Measurements from ENCODE around the gene CD164. TPM values are rescaled to one million over a fixed set of nuclear protein-coding genes. Genes with fewer than 3 reads are reported as not detected.

Gene CD164
- polyA plus RNA-seq, 1 of the 3 experiments (the other 2 are of a cell fraction), result 83.4 TPM

- peaks cover 53% of the 10 kb centered on the region for H4K20me1 ChIP-seq (ENCODE audit: insufficient read depth)
Measured at GRCh38 chr6:109377717-109378116, 4.5 kb downstream of the CD164 start.

More at GRCh38 chr6:109377717-109378116, 4.5 kb downstream of the CD164 start:
- CTCF ChIA-PET, result interaction anchor here (1.1 to 2.7 kb wide), 4 partner anchors 12 to 485 kb away, joined by 3 to 12 read pairs (median 7); no protein-coding TSS in a partner anchor
- no peaks in the 10 kb centered on the region for H3K9me2 ChIP-seq
- no peak overlapping the region for H3K4me3 ChIP-seq (ENCODE audit: low read depth in 2 of 2, low read length in 1 of 2)
- 93% methylated on average over 3 of the region's 3 CpGs for WGBS (ENCODE audit: low lambda C conversion rate)
- peaks cover 82% of the 10 kb centered on the region for H3K79me2 ChIP-seq (ENCODE audit: insufficient read depth)
- no peaks in the 10 kb centered on the region for H3K27me3 ChIP-seq (ENCODE audit: insufficient read depth)
- no peak for TF ChIP-seq TCF12 (IDR thresholded peaks at IDR 0.05)
- TF ChIP-seq GABPA (IDR thresholded peaks at IDR 0.05; ENCODE audit: low read depth), result no peak
- no peak for TF ChIP-seq CHD2 (IDR thresholded peaks at IDR 0.05; ENCODE audit: low read length, partially characterized antibody)
- no peak for TF ChIP-seq RAD21 (IDR thresholded peaks at IDR 0.05; ENCODE audit: low read length)
- TF ChIP-seq GATA2 (CRISPR knock-in tag; IDR thresholded peaks at IDR 0.05), result no peak
- TF ChIP-seq REST (IDR thresholded peaks at IDR 0.05; ENCODE audit: low read depth, low read length), result no peak
- no peak for TF ChIP-seq MXI1 (IDR thresholded peaks at IDR 0.05; ENCODE audit: low read depth, low read length)
- no peak for TF ChIP-seq MAX (IDR thresholded peaks at IDR 0.05; ENCODE audit: low read depth)
- TF ChIP-seq EP300 (IDR thresholded peaks at IDR 0.05; ENCODE audit: borderline replicate concordance in 1 of 2, low read depth in 1 of 2, low read length in 1 of 2), result no peak
- TF ChIP-seq RCOR1 (IDR thresholded peaks at IDR 0.05; ENCODE audit: low read length), result no peak
- no peak for TF ChIP-seq TAF1 (IDR thresholded peaks at IDR 0.05; ENCODE audit: borderline replicate concordance, low read depth, low read length)
- TF ChIP-seq YY1 (IDR thresholded peaks at IDR 0.05; ENCODE audit: low read depth), result no peak
- no peak for TF ChIP-seq EZH2phosphoT487 (IDR thresholded peaks at IDR 0.05; ENCODE audit: borderline replicate concordance, low read depth)
- no peak for TF ChIP-seq NFIC (IDR thresholded peaks at IDR 0.05; ENCODE audit: borderline replicate concordance)
- no peak for TF ChIP-seq MEF2A (IDR thresholded peaks at IDR 0.05; ENCODE audit: borderline replicate concordance, low read depth)
- no peak for TF ChIP-seq USF2 (IDR thresholded peaks at IDR 0.05; ENCODE audit: borderline replicate concordance, low read depth, low read length)
- TF ChIP-seq PBX3 (IDR thresholded peaks at IDR 0.05), result no peak
- TF ChIP-seq FOXJ3 (CRISPR knock-in tag; IDR thresholded peaks at IDR 0.05), result no peak
- H3K9ac ChIP-seq, result no peak overlapping the region
- no peak for DNase-seq
- POLR2A ChIA-PET, result interaction anchor here (1.1 kb wide), 1 partner anchor 27 kb away, joined by 3 read pairs; no protein-coding TSS in a partner anchor
- H3F3A ChIP-seq (replicated peaks; ENCODE audit: insufficient read depth), result peaks cover 8% of the 10 kb centered on the region
- no peak overlapping the region for H3K27ac ChIP-seq (ENCODE audit: low read depth in 2 of 2, low read length in 1 of 2)
- peaks cover 47 to 59% of the 10 kb centered on the region in 2 experiments for H3K36me3 ChIP-seq (replicated peaks in 1 of 2; ENCODE audit: control insufficient read depth in 1 of 2, insufficient read depth in 2 of 2, low read length in 1 of 2)
- H3K4me1 ChIP-seq (ENCODE audit: control insufficient read depth in 1 of 2, insufficient read depth in 2 of 2, low read depth in 1 of 2, low read length in 1 of 2), result peaks cover 4 to 6% of the 10 kb centered on the region in 2 experiments; a peak in 2 of 4 replicates
- no peak overlapping the region for H2AFZ ChIP-seq (ENCODE audit: low read depth)
- H3K4me2 ChIP-seq, result no peak overlapping the region
- H3K9me3 ChIP-seq, result no peaks in the 10 kb centered on the region
